ENCODE data around the gene SEPTIN8.

SEPTIN8 gene

DNA sequence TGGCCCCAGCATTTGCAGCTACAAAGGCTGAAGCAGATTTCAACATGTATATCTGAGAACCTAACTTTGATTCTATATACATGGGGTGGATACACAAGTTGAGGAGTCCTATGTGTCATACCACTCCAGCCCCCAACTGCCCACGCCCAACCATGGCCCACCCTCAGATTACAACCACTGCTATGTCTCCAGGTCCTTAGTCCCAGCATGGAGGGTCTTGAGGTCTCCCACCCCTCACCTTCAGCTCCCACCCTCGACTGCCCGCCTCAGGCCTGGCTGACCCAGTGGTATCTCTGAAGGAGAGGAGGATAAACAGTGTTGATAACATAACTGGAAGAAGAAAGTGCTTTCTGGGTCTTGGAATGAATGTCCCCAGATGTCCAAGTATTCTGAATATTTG, 44.3 kb upstream of the SEPTIN8 start:
- no peak for TF ChIP-seq REST (IDR thresholded peaks at IDR 0.05; ENCODE audit: insufficient read depth in 1 of 2, low read depth in 2 of 2, low read length in 2 of 2)
- no peak for TF ChIP-seq TAF1 (IDR thresholded peaks at IDR 0.05; ENCODE audit: borderline replicate concordance, insufficient read depth, low read length)
- no peak for TF ChIP-seq POLR2AphosphoS5 (IDR thresholded peaks at IDR 0.05; ENCODE audit: low read depth, low read length)
- no peak for TF ChIP-seq SIN3A (IDR thresholded peaks at IDR 0.05; ENCODE audit: borderline replicate concordance, insufficient read depth, low read length)
- TF ChIP-seq FOXP2 (optimal IDR thresholded peaks at IDR 0.05; ENCODE audit: borderline replicate concordance, extremely low read depth, extremely low read length, insufficient read depth): no peak

GRCh38 chr5:132820162-132820754, 43.2 kb upstream of the SEPTIN8 start:
- TF ChIP-seq TAF1 (IDR thresholded peaks at IDR 0.05; ENCODE audit: borderline replicate concordance, insufficient read depth, low read length): no peak
- TF ChIP-seq FOXP2 (optimal IDR thresholded peaks at IDR 0.05; ENCODE audit: borderline replicate concordance, extremely low read depth, extremely low read length, insufficient read depth): no peak
- TF ChIP-seq SIN3A (IDR thresholded peaks at IDR 0.05; ENCODE audit: borderline replicate concordance, insufficient read depth, low read length): no peak
- no peak for TF ChIP-seq REST (IDR thresholded peaks at IDR 0.05; ENCODE audit: insufficient read depth in 1 of 2, low read depth in 2 of 2, low read length in 2 of 2)
- TF ChIP-seq POLR2AphosphoS5 (IDR thresholded peaks at IDR 0.05; ENCODE audit: low read depth, low read length): no peak

DNA sequence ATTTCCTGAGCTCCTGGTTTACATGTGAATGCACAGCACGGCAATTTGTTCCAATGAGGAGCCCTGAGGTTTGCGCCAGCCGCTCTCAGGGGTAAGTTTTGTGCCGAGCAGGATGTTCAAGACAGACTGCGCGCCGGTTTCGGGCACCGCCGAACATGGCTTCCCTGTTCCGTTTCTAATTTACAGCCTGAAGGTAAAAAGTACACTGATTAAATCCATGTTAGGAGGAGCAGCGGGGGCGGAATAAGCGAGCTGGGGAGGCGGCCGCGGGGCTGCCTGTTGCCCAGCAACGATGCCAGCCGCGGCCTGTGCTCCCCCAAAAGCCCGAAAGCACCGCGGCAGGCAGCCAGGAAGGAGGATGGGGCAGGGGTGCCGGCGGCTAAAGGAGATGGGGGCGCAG, 42.4 kb upstream of the SEPTIN8 start:
- TF ChIP-seq SIN3A (IDR thresholded peaks at IDR 0.05; ENCODE audit: borderline replicate concordance, insufficient read depth, low read length): no peak
- no peak for TF ChIP-seq TAF1 (IDR thresholded peaks at IDR 0.05; ENCODE audit: borderline replicate concordance, insufficient read depth, low read length)
- no peak for TF ChIP-seq POLR2AphosphoS5 (IDR thresholded peaks at IDR 0.05; ENCODE audit: low read depth, low read length)
- no peak for TF ChIP-seq FOXP2 (optimal IDR thresholded peaks at IDR 0.05; ENCODE audit: borderline replicate concordance, extremely low read depth, extremely low read length, insufficient read depth)
- TF ChIP-seq REST (IDR thresholded peaks at IDR 0.05; ENCODE audit: insufficient read depth in 1 of 2, low read depth in 2 of 2, low read length in 2 of 2): no peak

GRCh38 chr5:132817011-132817410, 40.0 kb upstream of the SEPTIN8 start:
- no peak for TF ChIP-seq REST (IDR thresholded peaks at IDR 0.05; ENCODE audit: insufficient read depth in 1 of 2, low read depth in 2 of 2, low read length in 2 of 2)
- TF ChIP-seq TAF1 (IDR thresholded peaks at IDR 0.05; ENCODE audit: borderline replicate concordance, insufficient read depth, low read length): no peak
- TF ChIP-seq POLR2AphosphoS5 (IDR thresholded peaks at IDR 0.05; ENCODE audit: low read depth, low read length): no peak
- TF ChIP-seq FOXP2 (optimal IDR thresholded peaks at IDR 0.05; ENCODE audit: borderline replicate concordance, extremely low read depth, extremely low read length, insufficient read depth): no peak
- TF ChIP-seq SIN3A (IDR thresholded peaks at IDR 0.05; ENCODE audit: borderline replicate concordance, insufficient read depth, low read length): no peak

Data from PFSK-1 (cell line).